HG03520 (cell line): Measurements from ENCODE around the gene SHTN1.

ENCODE experiments used
- ATAC-seq: cut with Tn5 transposase; IDR thresholded peaks from one replicate; pipeline ENCODE4 v1.9.1; 2021; ENCODE audit warnings: mild to moderate bottlenecking, moderate library complexity; ENCODE audit not compliant: unreplicated experiment

Gene SHTN1

GRCh38 chr10:116836083-116836482 lies 168.9 kb downstream of the SHTN1 start:
- ATAC-seq = no peak

- ATAC-seq = no peak
Measured at GRCh38 chr10:116835658-116836057, 169.3 kb downstream of the SHTN1 start.

GRCh38 chr10:116833986-116834985 lies 170.7 kb downstream of the SHTN1 start:
- no peak for ATAC-seq

- no peak for ATAC-seq
Measured at GRCh38 chr10:116831790-116832189, 173.2 kb downstream of the SHTN1 start.
